Measurements from ENCODE around the gene PTPRZ1. TPM values are rescaled to one million over a fixed set of nuclear protein-coding genes. Genes with fewer than 3 reads are reported as not detected.

PTPRZ1 gene
- total RNA-seq, 2 experiments from 2014 or later, result not detected

GRCh38 chr7:122094549-122094948 lies 221.6 kb downstream of the PTPRZ1 start:
- ATAC-seq, result no peak
- ChIA-PET CTCF (interaction anchor here (1.3 kb wide), 1 partner anchor 15 kb away, joined by 3 read pairs; no protein-coding TSS in a partner anchor), POLR2A (no interaction called here)

GRCh38 chr7:122095642-122096041 lies 222.7 kb downstream of the PTPRZ1 start:
- no peaks in the 10 kb centered on the region for H3K27me3 Mint-ChIP-seq
- no peaks in the 10 kb centered on the region for H3K36me3 Mint-ChIP-seq (ENCODE audit: low read depth)
- POLR2A ChIA-PET, result no interaction called here
- intact Hi-C loops (cut with DNase I, micrococcal nuclease), result loop anchor here in 1 of 2 experiments (10.0 kb wide), 1 partner anchor 1059 kb away; no protein-coding TSS in a partner anchor
- no peak overlapping the region for H3K4me3 Mint-ChIP-seq
- H3K9me3 Mint-ChIP-seq (ENCODE audit: low read depth), result no peaks in the 10 kb centered on the region
- ATAC-seq, result no peak
- no peak overlapping the region for H3K27ac Mint-ChIP-seq
- no peak for DNase-seq
- CTCF ChIA-PET, result interaction anchor here (0.8 kb wide), 1 partner anchor 59 kb away, joined by 4 read pairs; no protein-coding TSS in a partner anchor
- H3K4me1 Mint-ChIP-seq, result no peaks in the 10 kb centered on the region

More at GRCh38 chr7:122094549-122094948, 221.6 kb downstream of the PTPRZ1 start:
- no peak overlapping the region for H3K27ac Mint-ChIP-seq
- DNase-seq, result no peak
- H3K4me3 Mint-ChIP-seq, result no peak overlapping the region
- no peaks in the 10 kb centered on the region for H3K9me3 Mint-ChIP-seq (ENCODE audit: low read depth)
- intact Hi-C loops (cut with DNase I, micrococcal nuclease), result loop anchor here (5.0 to 10.0 kb wide), 3 partner anchors 438 to 1273 kb away; no protein-coding TSS in a partner anchor
- H3K4me1 Mint-ChIP-seq, result no peaks in the 10 kb centered on the region
- no peaks in the 10 kb centered on the region for H3K27me3 Mint-ChIP-seq
- no peaks in the 10 kb centered on the region for H3K36me3 Mint-ChIP-seq (ENCODE audit: low read depth)

- POLR2A ChIA-PET, result no interaction called here
- intact Hi-C loops (cut with DNase I, micrococcal nuclease), result no loop called here
These were observed 227.1 kb downstream of the PTPRZ1 start for GRCh38 chr7:122100021-122100420.

GRCh38 chr7:122103064-122103463 lies 230.1 kb downstream of the PTPRZ1 start:
- Mint-ChIP-seq H3K4me3 (no peak overlapping the region), H3K27ac (no peak overlapping the region)
- CTCF ChIA-PET, result interaction anchor here (0.7 to 1.0 kb wide), 2 partner anchors 10 to 135 kb away, joined by 3 to 4 read pairs; no protein-coding TSS in a partner anchor

More at GRCh38 chr7:122100021-122100420, 227.1 kb downstream of the PTPRZ1 start:
- peaks cover 16% of the 10 kb centered on the region for H3K9me3 Mint-ChIP-seq (ENCODE audit: low read depth)
- DNase-seq (no peak), ATAC-seq (no peak)
- H3K4me1 Mint-ChIP-seq, result no peaks in the 10 kb centered on the region
- CTCF ChIA-PET, result no interaction called here
- no peak overlapping the region for H3K4me3 Mint-ChIP-seq
- H3K27ac Mint-ChIP-seq, result no peak overlapping the region
- peaks cover 1% of the 10 kb centered on the region for H3K36me3 Mint-ChIP-seq (ENCODE audit: low read depth)
- H3K27me3 Mint-ChIP-seq, result no peaks in the 10 kb centered on the region

More at GRCh38 chr7:122103064-122103463, 230.1 kb downstream of the PTPRZ1 start:
- H3K36me3 Mint-ChIP-seq (ENCODE audit: low read depth), result peaks cover 5% of the 10 kb centered on the region
- intact Hi-C loops (cut with DNase I, micrococcal nuclease), result no loop called here
- peaks cover 22% of the 10 kb centered on the region for H3K9me3 Mint-ChIP-seq (ENCODE audit: low read depth)
- ATAC-seq (no peak), DNase-seq (no peak)
- H3K27me3 Mint-ChIP-seq, result no peaks in the 10 kb centered on the region
- POLR2A ChIA-PET, result no interaction called here
- H3K4me1 Mint-ChIP-seq, result no peaks in the 10 kb centered on the region

Measured in activated CD4-positive, alpha-beta T cell treated with anti-CD3 and anti-CD28 coated beads for 36 hours (primary cell).